ENCODE measurements around the gene ZBTB34. TPM values are rescaled to one million over a fixed set of nuclear protein-coding genes. Genes with fewer than 3 reads are reported as not detected.
A peak's percentile ranks its signal among the peaks of the same experiment; 100 is the strongest.

ZBTB34 gene
- total RNA-seq, 3 donors from 2014 or later, result 4.3 to 4.9 (median 4.8) TPM

DNA sequence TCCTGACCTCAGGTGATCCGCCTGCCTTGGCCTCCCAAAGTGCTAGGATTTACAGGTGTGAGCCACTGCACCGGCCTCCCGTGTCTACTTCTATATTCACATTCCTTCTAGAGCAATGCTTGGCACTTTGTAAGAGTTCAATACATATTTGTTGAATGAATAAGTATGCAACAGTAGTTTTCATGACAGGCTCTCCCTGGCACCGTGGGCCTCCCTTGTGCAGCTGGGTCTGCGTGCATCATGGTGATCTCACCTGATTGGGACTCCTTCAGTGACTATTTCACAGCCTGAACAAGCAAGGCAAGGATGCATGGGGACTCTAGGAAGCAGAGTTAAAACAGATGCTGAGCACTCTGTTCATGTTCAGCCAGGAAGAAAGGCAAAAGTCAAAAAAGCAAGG lies 6.8 kb upstream of the ZBTB34 start:
- DNase-seq, result no peak
- Mint-ChIP-seq H3K9me3 (no peaks in the 10 kb centered on the region), H3K36me3 (ENCODE audit: insufficient read depth) (no peaks in the 10 kb centered on the region), H3K4me1 (ENCODE audit: low read depth) (no peaks in the 10 kb centered on the region), H3K27me3 (ENCODE audit: low read depth) (peaks cover 44% of the 10 kb centered on the region), H3K4me3 (no peak overlapping the region)
- ATAC-seq, result no peak

DNA sequence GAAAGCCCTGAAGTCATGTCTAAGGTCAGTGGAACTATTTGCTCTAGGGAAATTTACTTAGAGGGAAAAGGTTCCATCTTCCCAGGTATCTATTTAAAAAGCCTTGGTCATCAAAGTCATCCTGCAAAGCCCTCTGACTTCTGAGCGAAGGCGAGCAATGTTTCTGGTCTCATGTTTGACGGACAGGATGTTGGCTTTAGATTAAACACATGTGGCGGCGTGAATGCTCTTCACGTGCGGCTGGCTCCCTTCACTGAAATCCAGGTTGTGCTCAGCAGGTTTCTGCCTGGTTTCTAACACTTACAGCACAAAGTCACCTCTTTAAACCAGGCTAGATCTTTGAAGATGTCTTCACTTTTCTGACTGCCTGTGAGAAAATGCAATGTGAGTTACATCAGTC lies 5.7 kb upstream of the ZBTB34 start:
- Mint-ChIP-seq H3K36me3 (ENCODE audit: insufficient read depth) (no peaks in the 10 kb centered on the region), H3K4me3 (no peak overlapping the region), H3K27me3 (ENCODE audit: low read depth) (peaks cover 44% of the 10 kb centered on the region)

DNA sequence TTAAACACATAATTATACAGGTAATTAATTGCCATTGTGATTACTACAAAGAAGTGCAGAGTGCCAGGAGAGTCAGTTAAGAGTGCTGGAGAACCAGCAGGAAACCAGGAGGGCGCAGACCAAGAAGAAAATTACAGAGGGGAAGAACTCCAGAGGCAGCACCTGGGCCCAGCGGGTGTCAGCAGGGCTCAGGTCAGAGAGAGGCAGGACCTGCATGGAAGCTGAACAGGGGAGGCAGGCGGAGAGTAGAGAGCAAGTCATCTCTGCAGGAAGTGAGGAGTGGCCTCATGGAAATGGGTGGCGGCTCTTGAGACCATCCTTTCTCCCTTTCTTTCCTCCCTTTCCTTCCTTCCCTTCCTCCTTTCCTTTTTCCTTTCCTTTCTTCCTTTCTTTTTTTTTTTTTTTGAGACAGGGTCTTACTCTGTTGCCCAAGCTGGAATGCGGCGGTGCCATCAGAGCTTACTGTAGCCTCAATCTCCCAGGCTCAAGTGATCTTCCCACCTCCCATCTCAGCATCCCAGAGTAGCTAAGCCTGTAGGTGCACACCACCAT lies 4.0 kb upstream of the ZBTB34 start:
- no peaks in the 10 kb centered on the region for H3K36me3 Mint-ChIP-seq (ENCODE audit: insufficient read depth)
- ATAC-seq (no peak), DNase-seq (no peak)
- H3K4me3 Mint-ChIP-seq, result no peak overlapping the region
- H3K4me1 Mint-ChIP-seq (ENCODE audit: low read depth), result peaks cover 8% of the 10 kb centered on the region
- peaks cover 34% of the 10 kb centered on the region for H3K27me3 Mint-ChIP-seq (ENCODE audit: low read depth)
- no peaks in the 10 kb centered on the region for H3K9me3 Mint-ChIP-seq

More for the DNA sequence above, 5.7 kb upstream of the ZBTB34 start:
- DNase-seq, result no peak
- Mint-ChIP-seq H3K9me3 (no peaks in the 10 kb centered on the region), H3K4me1 (ENCODE audit: low read depth) (peaks cover 4% of the 10 kb centered on the region)
- no peak for ATAC-seq

DNA sequence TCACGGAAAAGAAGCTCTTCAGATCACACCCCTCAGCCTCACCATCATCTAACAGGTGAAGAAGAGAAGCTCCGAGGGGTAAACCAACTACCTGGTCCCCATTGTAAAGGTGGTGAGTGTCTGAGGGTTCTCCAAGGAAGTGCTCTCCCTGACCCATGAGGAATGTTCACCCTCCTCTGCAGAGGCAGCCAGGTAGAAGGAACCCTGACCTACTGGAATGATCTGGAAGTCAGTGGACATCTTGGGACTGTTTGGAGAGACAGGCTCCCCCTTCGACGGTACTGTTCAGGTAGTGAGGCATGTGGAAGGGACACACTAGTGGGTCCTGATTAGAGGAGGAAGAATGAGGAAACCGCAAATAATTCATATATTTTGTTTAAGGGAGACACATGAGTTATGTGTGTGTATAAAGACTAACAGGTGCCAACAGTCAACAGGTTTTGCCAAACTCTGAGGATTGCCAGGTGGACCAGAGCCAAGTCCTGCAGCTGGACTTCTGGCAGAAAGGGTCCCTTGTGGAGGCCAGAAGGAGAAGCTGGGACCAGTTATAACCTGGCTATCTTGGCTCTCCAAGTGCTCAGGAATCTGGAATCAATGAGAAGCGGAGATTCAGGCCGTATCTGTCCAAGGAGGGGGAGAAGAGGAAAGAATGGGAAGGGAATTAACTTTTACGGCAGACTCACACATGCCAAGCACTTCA lies 3.0 kb upstream of the ZBTB34 start:
- no peaks in the 10 kb centered on the region for H3K36me3 Mint-ChIP-seq (ENCODE audit: insufficient read depth)
- peaks cover 30% of the 10 kb centered on the region for H3K27me3 Mint-ChIP-seq (ENCODE audit: low read depth)
- ATAC-seq (no peak), DNase-seq (no peak)
- peaks cover 19% of the 10 kb centered on the region for H3K4me1 Mint-ChIP-seq (ENCODE audit: low read depth)
- H3K9me3 Mint-ChIP-seq, result no peaks in the 10 kb centered on the region
- H3K4me3 Mint-ChIP-seq, result no peak overlapping the region

DNA sequence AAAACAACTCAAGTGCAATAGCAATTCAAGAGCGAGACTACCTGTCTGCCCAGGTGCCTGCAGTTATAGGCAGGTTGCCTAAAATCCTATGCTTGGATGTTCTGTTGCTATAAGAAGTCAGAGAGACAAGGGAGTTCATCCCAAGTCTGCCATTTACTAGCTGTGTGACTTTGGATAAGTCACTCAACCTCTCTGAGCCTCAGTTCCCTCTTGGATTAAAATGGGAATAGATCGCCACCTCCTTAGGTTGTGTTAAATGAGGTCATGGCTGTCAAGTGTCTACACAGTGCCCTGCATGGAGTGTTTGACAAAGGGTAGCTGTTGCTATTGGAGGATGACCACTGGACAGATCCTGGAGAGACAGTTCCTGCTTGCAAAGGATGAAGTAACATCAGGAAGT lies 1.3 kb upstream of the ZBTB34 start:
- no peaks in the 10 kb centered on the region for H3K9me3 Mint-ChIP-seq
- DNase-seq (no peak), ATAC-seq (no peak)
- peaks cover 19% of the 10 kb centered on the region for H3K27me3 Mint-ChIP-seq (ENCODE audit: low read depth)
- no peaks in the 10 kb centered on the region for H3K36me3 Mint-ChIP-seq (ENCODE audit: insufficient read depth)
- H3K4me3 Mint-ChIP-seq, result peak overlapping the region; percentile 78
- peaks cover 27% of the 10 kb centered on the region for H3K4me1 Mint-ChIP-seq (ENCODE audit: low read depth)

DNA sequence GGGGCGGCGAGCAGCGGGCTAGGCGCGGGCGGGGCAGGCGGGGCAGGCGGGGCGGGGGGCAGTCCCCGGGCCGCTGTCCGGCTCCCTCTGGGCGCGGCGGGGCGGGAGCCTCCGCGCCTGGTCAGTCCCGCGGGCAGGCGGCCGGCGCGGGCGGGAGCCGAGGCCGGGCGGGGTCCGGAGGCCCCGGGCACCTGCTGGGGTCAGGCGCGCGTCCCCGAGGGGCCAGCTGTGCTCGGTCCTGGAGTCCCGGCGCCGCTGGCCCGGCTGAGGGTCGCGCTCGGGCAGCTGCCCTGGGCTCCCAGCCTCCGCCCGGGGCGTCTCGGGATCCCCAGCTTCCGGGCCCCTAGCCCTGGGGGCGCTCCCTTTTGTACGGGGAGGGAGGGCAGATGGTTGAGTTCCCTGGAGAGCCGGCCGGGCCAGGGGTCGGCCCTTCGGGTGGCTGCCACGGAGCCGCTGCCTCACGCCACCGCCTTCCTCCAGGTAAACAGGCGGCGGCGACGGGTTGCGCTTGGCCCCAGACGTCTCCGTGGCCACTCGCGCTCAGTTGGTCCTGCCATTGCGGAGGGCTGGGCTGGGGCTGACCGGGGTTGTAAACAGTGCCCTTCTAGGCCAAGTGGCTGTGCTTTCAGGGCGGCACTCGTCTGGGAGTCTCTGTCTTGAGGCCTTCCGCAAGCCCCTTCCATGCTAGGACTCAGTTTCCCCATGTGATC lies 473 bp downstream of the ZBTB34 start:
- Mint-ChIP-seq H3K36me3 (ENCODE audit: insufficient read depth) (peaks cover 3% of the 10 kb centered on the region), H3K9me3 (no peaks in the 10 kb centered on the region), H3K4me1 (ENCODE audit: low read depth) (peaks cover 28% of the 10 kb centered on the region), H3K4me3 (peak overlapping the region; percentile 82), H3K27me3 (ENCODE audit: low read depth) (peaks cover 12% of the 10 kb centered on the region)
- ATAC-seq (peak; percentile 26 to 31), DNase-seq (no peak)

DNA sequence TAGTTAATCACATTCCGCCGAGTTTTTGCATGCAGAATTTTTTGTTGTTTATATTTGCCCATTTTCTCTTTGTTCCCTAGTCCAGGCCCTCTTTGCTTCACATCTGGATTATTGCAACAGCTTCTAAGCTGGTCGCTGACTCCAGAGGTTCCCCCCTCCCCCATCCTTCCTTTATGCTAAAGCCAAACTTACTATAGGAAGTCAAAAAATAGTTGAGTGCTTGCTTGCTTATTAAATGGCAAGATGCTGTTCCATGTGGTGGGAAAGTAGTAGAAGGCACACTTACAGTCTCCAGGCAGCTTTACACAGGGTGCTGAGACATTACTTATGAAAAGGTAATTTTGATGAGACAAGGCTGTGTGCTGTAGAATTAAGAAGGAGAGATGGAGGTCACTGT lies 1.3 kb downstream of the ZBTB34 start:
- ATAC-seq (no peak), DNase-seq (no peak)
- peaks cover 29% of the 10 kb centered on the region for H3K4me1 Mint-ChIP-seq (ENCODE audit: low read depth)
- peaks cover 3% of the 10 kb centered on the region for H3K36me3 Mint-ChIP-seq (ENCODE audit: insufficient read depth)
- peak overlapping the region; percentile 82 for H3K4me3 Mint-ChIP-seq
- H3K9me3 Mint-ChIP-seq, result no peaks in the 10 kb centered on the region
- H3K27me3 Mint-ChIP-seq (ENCODE audit: low read depth), result peaks cover 11% of the 10 kb centered on the region

DNA sequence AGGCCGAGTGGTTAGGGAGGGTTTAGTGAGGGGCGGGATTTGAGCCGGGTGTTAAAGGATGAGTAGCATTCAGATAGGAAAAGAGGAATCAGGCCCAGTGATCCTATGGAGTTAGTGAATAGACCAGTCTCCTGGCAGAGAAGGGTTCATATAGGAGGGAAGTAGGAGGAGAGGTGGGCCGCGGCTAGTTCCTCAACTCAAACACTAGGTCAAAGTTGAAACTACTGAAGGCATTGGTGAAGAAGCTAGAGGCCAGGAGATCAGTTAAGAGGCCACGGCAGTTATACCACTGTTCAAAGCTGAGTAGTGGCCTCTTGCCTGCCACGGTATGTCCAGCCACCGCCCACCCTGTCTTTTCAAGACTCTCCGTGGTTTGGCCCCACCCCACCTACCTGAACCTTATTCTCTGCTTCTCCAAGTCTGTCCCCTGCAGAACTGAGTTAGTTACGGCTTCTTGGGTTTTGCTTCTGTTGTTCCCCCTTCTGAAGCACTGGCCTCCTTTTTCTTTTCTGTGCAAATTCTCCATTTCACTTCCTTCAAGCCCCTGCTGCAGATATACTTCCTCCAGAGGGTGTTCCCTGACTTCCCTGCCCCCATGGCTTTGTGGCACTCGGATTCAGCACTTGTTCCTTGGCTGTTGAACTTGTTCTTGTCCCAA lies 1.8 kb downstream of the ZBTB34 start:
- H3K27me3 Mint-ChIP-seq (ENCODE audit: low read depth), result peaks cover 10% of the 10 kb centered on the region
- H3K4me3 Mint-ChIP-seq, result peak overlapping the region; percentile 82
- H3K9me3 Mint-ChIP-seq, result no peaks in the 10 kb centered on the region
- H3K36me3 Mint-ChIP-seq (ENCODE audit: insufficient read depth), result peaks cover 6% of the 10 kb centered on the region
- DNase-seq (no peak), ATAC-seq (no peak)
- H3K4me1 Mint-ChIP-seq (ENCODE audit: low read depth), result peaks cover 30% of the 10 kb centered on the region

DNA sequence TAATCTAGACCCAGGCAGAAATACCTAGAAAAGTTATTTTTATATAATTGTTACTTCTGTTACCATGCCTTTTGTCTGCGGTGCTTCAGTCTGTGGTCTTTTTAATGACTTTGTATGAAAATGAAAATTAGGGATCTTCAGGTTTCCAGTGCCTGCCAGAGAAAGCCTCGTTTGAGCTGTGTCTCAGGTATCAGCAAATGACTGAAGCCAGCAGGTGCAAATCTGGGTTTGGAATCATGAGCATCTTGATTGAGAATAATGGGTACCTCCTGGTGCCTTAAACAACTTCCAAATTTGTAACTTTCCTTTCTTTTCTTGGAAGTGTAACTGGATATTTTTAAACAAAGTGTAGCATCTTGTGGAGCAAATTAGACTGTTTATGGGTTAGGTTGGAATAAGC lies 4.3 kb downstream of the ZBTB34 start:
- H3K36me3 Mint-ChIP-seq (ENCODE audit: insufficient read depth), result peaks cover 6% of the 10 kb centered on the region
- H3K27me3 Mint-ChIP-seq (ENCODE audit: low read depth), result no peaks in the 10 kb centered on the region
- DNase-seq, result no peak
- H3K4me3 Mint-ChIP-seq, result no peak overlapping the region
- no peaks in the 10 kb centered on the region for H3K9me3 Mint-ChIP-seq
- H3K4me1 Mint-ChIP-seq (ENCODE audit: low read depth), result peaks cover 38% of the 10 kb centered on the region
- no peak for ATAC-seq

DNA sequence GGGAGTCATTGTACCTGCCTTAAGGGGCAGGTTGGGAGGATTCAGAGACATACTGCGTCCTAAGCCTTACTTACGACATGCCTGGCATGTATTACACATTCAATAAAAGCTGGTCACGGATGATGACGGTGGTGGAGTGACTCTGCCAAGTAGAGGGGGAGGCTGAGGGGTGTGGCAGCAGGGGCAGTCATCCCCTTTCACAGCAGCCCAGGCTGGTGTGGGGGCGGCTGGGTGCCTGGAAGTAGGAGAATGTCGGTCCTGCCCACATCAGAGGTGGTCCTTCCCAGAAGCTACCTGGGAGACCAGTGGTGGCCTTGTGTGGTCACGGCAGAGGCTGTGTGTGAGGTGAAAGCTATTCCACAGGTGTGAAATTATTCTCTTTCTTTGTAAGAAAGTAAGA lies 8.9 kb downstream of the ZBTB34 start:
- peaks cover 22% of the 10 kb centered on the region for H3K4me1 Mint-ChIP-seq (ENCODE audit: low read depth)
- peaks cover 7% of the 10 kb centered on the region for H3K36me3 Mint-ChIP-seq (ENCODE audit: insufficient read depth)
- no peaks in the 10 kb centered on the region for H3K27me3 Mint-ChIP-seq (ENCODE audit: low read depth)
- no peaks in the 10 kb centered on the region for H3K9me3 Mint-ChIP-seq
- no peak overlapping the region for H3K4me3 Mint-ChIP-seq
- DNase-seq (no peak), ATAC-seq (no peak)

DNA sequence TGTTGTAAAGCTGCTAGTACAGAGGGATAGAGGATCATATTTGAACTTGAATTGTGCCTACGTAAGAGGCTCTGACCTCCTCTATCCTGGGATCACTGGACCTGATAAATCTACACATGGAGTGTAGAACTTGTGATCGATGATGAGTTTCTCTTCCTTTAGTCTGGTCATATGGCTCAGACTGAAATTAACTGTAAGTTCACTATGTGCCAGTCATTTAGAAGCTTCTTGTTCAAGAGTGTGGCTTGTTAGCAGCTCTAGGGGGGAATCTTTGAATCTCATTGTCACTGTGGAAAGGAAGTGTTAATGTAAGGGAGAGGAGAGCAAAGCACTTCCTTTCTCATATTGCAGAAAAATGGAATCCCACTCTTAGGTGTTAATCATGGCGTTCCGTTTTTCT lies 12.1 kb downstream of the ZBTB34 start:
- peaks cover 3% of the 10 kb centered on the region for H3K36me3 Mint-ChIP-seq (ENCODE audit: insufficient read depth)
- ATAC-seq, result peak in 1 of 2 donors; percentile 43
- DNase-seq, result no peak
- H3K27me3 Mint-ChIP-seq (ENCODE audit: low read depth), result no peaks in the 10 kb centered on the region
- H3K4me3 Mint-ChIP-seq, result no peak overlapping the region
- peaks cover 38% of the 10 kb centered on the region for H3K4me1 Mint-ChIP-seq (ENCODE audit: low read depth)
- no peaks in the 10 kb centered on the region for H3K9me3 Mint-ChIP-seq

DNA sequence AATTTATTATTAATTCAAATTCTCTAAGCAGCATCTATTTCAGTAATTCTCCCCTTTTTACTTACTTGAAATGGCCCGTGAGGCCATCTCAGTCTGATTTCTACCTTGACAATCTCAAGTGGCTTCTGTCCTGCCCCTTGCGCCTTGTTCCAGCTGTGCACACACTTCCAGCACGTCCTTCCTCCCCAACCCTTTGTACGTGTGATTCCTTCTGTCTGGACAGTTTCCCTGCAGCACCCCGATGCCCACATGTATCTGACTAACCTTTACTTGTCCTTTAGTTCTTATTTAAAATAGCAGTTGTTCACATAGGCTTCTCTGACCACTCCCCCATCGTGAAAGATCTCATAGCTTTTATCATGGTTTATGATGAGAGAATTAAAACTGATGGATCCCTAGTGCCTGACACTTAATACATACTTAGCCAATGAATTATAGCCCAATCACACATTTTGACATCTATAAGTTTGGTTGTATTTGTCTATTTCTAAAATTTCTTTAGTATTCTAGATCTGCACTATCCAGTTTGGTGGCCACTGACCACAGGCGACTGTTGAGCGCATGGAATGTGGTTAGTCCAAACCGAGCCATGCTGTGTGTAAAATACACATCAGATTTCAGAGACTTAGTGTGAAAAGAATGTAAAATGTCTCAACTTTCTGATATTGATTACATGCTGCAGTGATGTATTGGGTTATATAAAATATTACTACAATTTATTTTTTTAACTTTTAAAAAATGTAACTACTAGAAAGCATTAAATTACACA lies 14.3 kb downstream of the ZBTB34 start:
- Mint-ChIP-seq H3K27me3 (ENCODE audit: low read depth) (no peaks in the 10 kb centered on the region), H3K36me3 (ENCODE audit: insufficient read depth) (peaks cover 11% of the 10 kb centered on the region), H3K4me3 (no peak overlapping the region), H3K4me1 (ENCODE audit: low read depth) (peaks cover 31% of the 10 kb centered on the region), H3K9me3 (no peaks in the 10 kb centered on the region)
- DNase-seq, result no peak
- ATAC-seq, result no peak

DNA sequence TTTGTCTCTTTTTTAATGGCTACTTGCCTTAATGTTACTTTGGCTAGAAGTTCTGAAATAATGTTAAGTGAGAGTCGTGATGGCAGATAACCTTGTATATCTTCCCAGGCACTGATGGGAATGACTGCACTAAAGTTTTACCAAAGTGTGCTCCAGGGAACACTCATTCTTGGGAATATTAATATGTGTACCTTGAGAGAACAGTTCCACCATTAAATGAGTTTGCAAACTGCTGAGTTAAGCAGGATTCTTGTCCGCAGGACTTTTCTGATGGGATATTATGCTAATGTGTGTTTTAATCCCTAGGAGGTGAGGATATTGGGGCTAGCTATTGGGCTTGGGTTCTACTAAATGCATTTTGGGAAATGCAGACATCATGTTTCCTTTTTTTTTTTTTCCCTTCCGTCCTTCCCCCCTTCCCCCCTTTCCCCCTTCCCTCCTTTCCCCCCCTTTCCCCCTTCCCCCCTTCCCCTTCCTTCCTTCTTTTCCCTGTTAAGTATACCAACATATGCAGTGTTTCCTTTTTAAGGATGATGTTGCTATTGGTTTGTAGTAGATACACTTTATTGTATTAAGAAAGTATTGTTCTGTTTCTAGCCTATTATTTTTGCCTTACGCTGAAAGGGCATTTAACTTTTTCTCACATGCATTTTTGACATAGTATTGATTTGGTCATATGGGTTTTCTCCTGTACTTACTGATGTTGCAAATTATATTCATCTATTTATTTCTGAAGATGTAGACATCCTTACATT lies 15.5 kb downstream of the ZBTB34 start:
- no peak for DNase-seq
- Mint-ChIP-seq H3K36me3 (ENCODE audit: insufficient read depth) (peaks cover 19% of the 10 kb centered on the region), H3K4me3 (no peak overlapping the region), H3K27me3 (ENCODE audit: low read depth) (no peaks in the 10 kb centered on the region), H3K9me3 (no peaks in the 10 kb centered on the region), H3K4me1 (ENCODE audit: low read depth) (peaks cover 31% of the 10 kb centered on the region)
- ATAC-seq, result no peak

Data from activated T-cell treated with anti-CD3 and anti-CD28 coated beads, Interleukin-2, amount 50 U/mL, for 4 hours (primary cell).